BJ (cell line): ENCODE results near the gene XAGE1B. TPM values are rescaled to one million over a fixed set of nuclear protein-coding genes. Genes with fewer than 3 reads are reported as not detected.
"Not testable (repeated sequence)": the region's sequence is repeated elsewhere in the genome, so short reads cannot be mapped to it uniquely, and the experiment has no call there.

Experiments used
- CTCF ChIA-PET: fragments of 350-600 bp; formaldehyde crosslinking; extraction: SDS; loops from one replicate; lab custom pipeline; 2021; ENCODE audit warnings: antibody characterized with exemption, inconsistent platforms; lab: Yijun Ruan, JAX
- POLR2A ChIA-PET: fragments of 300-600 bp; sonication (Branson Sonifier 250); formaldehyde crosslinking; extraction: SDS; loops from one replicate; lab custom pipeline; 2021; ENCODE audit warnings: antibody characterized with exemption; lab: Charles Lee
- DNase-seq: peaks from one replicate; pipeline ENCODE4 v3.0.0-alpha.2; 2011; ENCODE audit warnings: low read depth
- H3K27me3 ChIP-seq: 2 replicates; pipeline ENCODE4 v1.6.0; 2011; ENCODE audit warnings: low read length; ENCODE audit not compliant: control insufficient read depth, insufficient read depth
- H3K36me3 ChIP-seq: 2 replicates; pipeline ENCODE4 v1.5.1; 2011; ENCODE audit warnings: low read length; ENCODE audit not compliant: control insufficient read depth, insufficient read depth
- H3K4me3 ChIP-seq: 2 replicates; pipeline ENCODE4 v1.5.1; 2011; ENCODE audit warnings: low read depth, mild to moderate bottlenecking, control low read depth, low read length
- CTCF ChIP-seq: IDR thresholded peaks from 2 replicates; pipeline ENCODE4 v1.5.1; 2011; ENCODE audit warnings: low read depth, mild to moderate bottlenecking, control low read depth, inconsistent platforms, low read length, moderate library complexity; ENCODE audit not compliant: insufficient read depth
- polyA plus RNA-seq: library from polyadenylated mRNA; depleted of rRNA; stranded (reverse); fragments of >200 nt; gene quantifications from 2 replicates; pipeline ENCODE4 v1.2.3, GENCODE V29; 2011

XAGE1B gene
- polyA plus RNA-seq, 1 experiment, result not detected

GRCh38 chrX:52544147-52544840 lies 27.4 kb upstream of the XAGE1B start:
- POLR2A ChIA-PET, result no interaction called here
- TF ChIP-seq CTCF, result no peak
- no peak for DNase-seq
- CTCF ChIA-PET, result no interaction called here
- no peaks in the 10 kb centered on the region for H3K36me3 ChIP-seq
- H3K4me3 ChIP-seq, result no peak overlapping the region
- no peaks in the 10 kb centered on the region for H3K27me3 ChIP-seq

- TF ChIP-seq CTCF, result no peak
- ChIA-PET POLR2A (no interaction called here), CTCF (no interaction called here)
- DNase-seq, result no peak
- H3K36me3 ChIP-seq, result no peaks in the 10 kb centered on the region
- H3K27me3 ChIP-seq, result no peaks in the 10 kb centered on the region
- H3K4me3 ChIP-seq, result no peak overlapping the region
These were observed 25.4 kb upstream of the XAGE1B start for GRCh38 chrX:52542311-52542710.

GRCh38 chrX:52541051-52541450 lies 24.2 kb upstream of the XAGE1B start:
- H3K36me3 ChIP-seq, POLR2A ChIA-PET, H3K4me3 ChIP-seq, DNase-seq, CTCF ChIA-PET, H3K27me3 ChIP-seq: not testable (repeated sequence)

GRCh38 chrX:52516110-52516986 lies 515 bp downstream of the XAGE1B start:
- POLR2A ChIA-PET, CTCF ChIA-PET, DNase-seq, H3K36me3 ChIP-seq, H3K27me3 ChIP-seq, H3K4me3 ChIP-seq: not testable (repeated sequence)

- H3K4me3 ChIP-seq, DNase-seq, H3K36me3 ChIP-seq, POLR2A ChIA-PET, CTCF ChIA-PET, H3K27me3 ChIP-seq: not testable (repeated sequence)
These were observed 5.7 kb downstream of the XAGE1B start for GRCh38 chrX:52511126-52511525.

GRCh38 chrX:52509916-52510315 lies 6.9 kb downstream of the XAGE1B start:
- Histone ChIP-seq H3K4me3 (no peak overlapping the region), H3K27me3 (no peaks in the 10 kb centered on the region), H3K36me3 (no peaks in the 10 kb centered on the region)
- POLR2A ChIA-PET, result no interaction called here
- CTCF ChIA-PET, result no interaction called here
- no peak for TF ChIP-seq CTCF
- DNase-seq, result no peak
